H1 (cell line): ENCODE measurements around the gene RCC2. TPM values are rescaled to one million over a fixed set of nuclear protein-coding genes. Genes with fewer than 3 reads are reported as not detected.

Source experiments
- CTCF ChIA-PET: fragments of 300-600 bp; sonication (Branson Sonifier 250); formaldehyde crosslinking; loops from one replicate; lab custom pipeline; 2021; ENCODE audit not compliant: partially characterized antibody; lab: Charles Lee
- POLR2A ChIA-PET: fragments of 300-600 bp; sonication (Branson Sonifier 250); formaldehyde crosslinking; loops from one replicate; lab custom pipeline; 2021; ENCODE audit warnings: inconsistent platforms; ENCODE audit not compliant: partially characterized antibody; lab: Charles Lee
- DNase-seq, 2 experiments: peaks; one replicate each; pipeline versions ENCODE4 v3.0.0 to v3.0.0-alpha.2; 2010 to 2022; ENCODE audit warnings: low spot score in 2 of 2, low read depth in 1 of 2, mixed read lengths in 1 of 2
- FAIRE-seq: peaks from 2 replicates; lab custom pipeline; 2011; peaks lifted over from hg19 to GRCh38; lab: Jason Lieb, UNC
- H2AFZ ChIP-seq: 2 replicates; pipeline ENCODE4 v1.8.1; 2012; ENCODE audit warnings: low read length, inconsistent platforms
- H2AK5ac ChIP-seq: 2 replicates; pipeline ENCODE4 v1.6.1; 2013; ENCODE audit warnings: low read depth, low read length
- H2BK120ac ChIP-seq: replicated peaks from 2 replicates; pipeline ENCODE3; 2013; ENCODE audit warnings: low read depth, low read length, inconsistent platforms
- H2BK12ac ChIP-seq: 2 replicates; pipeline ENCODE4 v1.6.1; 2013; ENCODE audit warnings: low read depth, low read length
- H2BK15ac ChIP-seq: 2 replicates; pipeline ENCODE4 v1.6.1; 2013; ENCODE audit warnings: low read length
- H2BK20ac ChIP-seq: 2 replicates; pipeline ENCODE4 v1.6.1; 2013; ENCODE audit warnings: low read length
- H2BK5ac ChIP-seq: 2 replicates; pipeline ENCODE4 v1.6.1; 2013; ENCODE audit warnings: low read depth, low read length
- H3K14ac ChIP-seq: 2 replicates; pipeline ENCODE4 v1.6.1; 2013; ENCODE audit warnings: inconsistent platforms; ENCODE audit not compliant: insufficient read length
- H3K18ac ChIP-seq: 2 replicates; pipeline ENCODE4 v1.6.1; 2013; ENCODE audit warnings: low read length; ENCODE audit errors: extremely low read depth
- H3K23ac ChIP-seq: 2 replicates; pipeline ENCODE4 v1.6.1; 2013; ENCODE audit warnings: inconsistent platforms; ENCODE audit not compliant: insufficient read length
- H3K23me2 ChIP-seq: 2 replicates; pipeline ENCODE4 v1.6.1; 2013; ENCODE audit warnings: low read depth, low read length
- H3K27ac ChIP-seq: 2 replicates; pipeline ENCODE4 v1.6.1; 2011; ENCODE audit warnings: low read depth, low read length, inconsistent platforms
- H3K27me3 ChIP-seq, 4 experiments: replicated peaks in 1 of 4; 1 replicate in 1 of 4; 2 replicates in 3 of 4; pipeline versions ENCODE4 v1.6.1 to v1.8.1; 2011 to 2013; ENCODE audit warnings: low read length in 3 of 4, mild to moderate bottlenecking in 3 of 4, inconsistent platforms in 2 of 4, mixed read lengths in 2 of 4, moderate library complexity in 1 of 4; ENCODE audit not compliant: control insufficient read depth in 3 of 4, insufficient read depth in 3 of 4; ENCODE audit errors: extremely low read depth in 1 of 4
- H3K36me3 ChIP-seq, 4 experiments: 2 replicates each; pipeline versions ENCODE4 v1.6.1 to v1.8.1; 2011 to 2013; ENCODE audit warnings: mild to moderate bottlenecking in 4 of 4, low read length in 3 of 4, moderate library complexity in 2 of 4, control low read depth in 1 of 4, inconsistent platforms in 1 of 4; ENCODE audit not compliant: insufficient read depth in 4 of 4, control insufficient read depth in 2 of 4
- H3K4ac ChIP-seq: replicated peaks from 2 replicates; pipeline ENCODE3; 2013; ENCODE audit warnings: low read length, low read depth, mixed read lengths, inconsistent platforms; ENCODE audit not compliant: insufficient read length
- H3K4me1 ChIP-seq, 4 experiments: replicated peaks in 1 of 4; 1 replicate in 1 of 4; 2 replicates in 3 of 4; pipeline versions ENCODE4 v1.6.1 to v1.8.1; 2011 to 2013; ENCODE audit warnings: low read length in 3 of 4, inconsistent platforms in 2 of 4, mixed read lengths in 1 of 4; ENCODE audit not compliant: insufficient read depth in 4 of 4, control insufficient read depth in 3 of 4
- H3K4me2 ChIP-seq, 2 experiments: 2 replicates each; pipeline versions ENCODE4 v1.6.1 to v1.8.1; 2011 to 2013; ENCODE audit warnings: low read depth in 2 of 2, low read length in 2 of 2, control low read depth in 1 of 2, inconsistent platforms in 1 of 2, mild to moderate bottlenecking in 1 of 2; ENCODE audit not compliant: insufficient read depth in 1 of 2
- H3K4me3 ChIP-seq, 4 experiments: fragments of 200-600, 300-600 bp in 1 of 4; sonication (generic), shearing (Covaris generic), sonication (Bioruptor Twin) in 1 of 4; 2 replicates each; pipeline versions ENCODE4 v1.5.1 to v1.8.1; 2011 to 2016; ENCODE audit warnings: low read length in 4 of 4, low read depth in 3 of 4, control low read depth in 2 of 4, inconsistent platforms in 2 of 4, mild to moderate bottlenecking in 2 of 4, mixed read lengths in 1 of 4, moderate library complexity in 1 of 4; ENCODE audit not compliant: insufficient read depth in 2 of 4; ENCODE audit errors: extremely low read depth in 1 of 4
- H3K56ac ChIP-seq: replicated peaks from 2 replicates; pipeline ENCODE3; 2013; ENCODE audit warnings: low read depth, mild to moderate bottlenecking, mixed read lengths, low read length, inconsistent platforms; ENCODE audit not compliant: insufficient read length
- H3K79me1 ChIP-seq: 2 replicates; pipeline ENCODE4 v1.6.1; 2013; ENCODE audit warnings: low read depth, low read length, control low read depth
- H3K79me2 ChIP-seq, 2 experiments: 2 replicates each; pipeline versions ENCODE4 v1.6.1 to v1.8.1; 2012 to 2013; ENCODE audit warnings: low read length in 2 of 2, mild to moderate bottlenecking in 2 of 2, inconsistent platforms in 1 of 2; ENCODE audit not compliant: insufficient read depth in 2 of 2, control insufficient read depth in 1 of 2
- H3K9ac ChIP-seq, 4 experiments: replicated peaks in 1 of 4; 1 replicate in 1 of 4; 2 replicates in 3 of 4; pipeline versions ENCODE4 v1.6.1 to v1.8.1; 2011 to 2013; ENCODE audit warnings: low read depth in 3 of 4, low read length in 3 of 4, control low read depth in 2 of 4, mild to moderate bottlenecking in 2 of 4, moderate library complexity in 2 of 4, inconsistent platforms in 1 of 4; ENCODE audit errors: extremely low read depth in 1 of 4
- H3K9me3 ChIP-seq, 2 experiments: 2 replicates each; pipeline versions ENCODE4 v1.6.1 to v1.8.1; 2012 to 2013; ENCODE audit warnings: mild to moderate bottlenecking in 2 of 2, moderate library complexity in 2 of 2, control low read depth in 1 of 2, inconsistent platforms in 1 of 2, low read depth in 1 of 2, low read length in 1 of 2, mixed read lengths in 1 of 2; ENCODE audit not compliant: insufficient read depth in 2 of 2
- H4K20me1 ChIP-seq, 2 experiments: replicated peaks in 1 of 2; 2 replicates each; pipeline versions ENCODE3 to v1.8.1; 2011 to 2013; ENCODE audit warnings: inconsistent platforms in 2 of 2, low read length in 2 of 2, mild to moderate bottlenecking in 1 of 2; ENCODE audit not compliant: insufficient read depth in 2 of 2, control insufficient read depth in 1 of 2
- H4K5ac ChIP-seq: 2 replicates; pipeline ENCODE4 v1.6.1; 2013; ENCODE audit warnings: low read length, low read depth, mixed read lengths, inconsistent platforms; ENCODE audit not compliant: insufficient read length
- H4K8ac ChIP-seq: 2 replicates; pipeline ENCODE4 v1.8.0; 2013; ENCODE audit warnings: mild to moderate bottlenecking, moderate library complexity, low read length, inconsistent platforms; ENCODE audit not compliant: insufficient read depth; ENCODE audit errors: extremely low read depth
- H4K91ac ChIP-seq: replicated peaks from 2 replicates; pipeline ENCODE3; 2013; ENCODE audit warnings: low read length, mixed read lengths, inconsistent platforms; ENCODE audit not compliant: insufficient read length
- E2F6 ChIP-seq: IDR thresholded peaks from 2 replicates; pipeline ENCODE4 v1.6.1; 2012; ENCODE audit warnings: inconsistent platforms
- KDM5A ChIP-seq: fragments of 200-600 bp; IDR thresholded peaks from 2 replicates; pipeline ENCODE4 v1.7.1; 2012; ENCODE audit warnings: mild to moderate bottlenecking, low read length, inconsistent platforms, mixed read lengths
- WGBS, 2 experiments: shearing (Covaris generic) in 1 of 2; methylation state at CpG; one replicate each; pipeline versions ENCODE4 v1.1.6 to v1.1.7; 2013 to 2015; ENCODE audit warnings: low lambda C conversion rate in 2 of 2, mixed read lengths in 2 of 2, inconsistent platforms in 1 of 2, low coverage in 1 of 2, missing lambda C conversion rate in 1 of 2; ENCODE audit not compliant: insufficient replicate concordance in 2 of 2, insufficient coverage in 1 of 2, insufficient read length in 1 of 2; ENCODE audit errors: extremely low coverage in 1 of 2, missing lambda C conversion rate in 1 of 2; 5-methylcytosine and 5-hydroxymethylcytosine counted together
- polyA plus RNA-seq, 7 experiments: library from polyadenylated mRNA; depleted of rRNA in 3 of 7; stranded (reverse) in 5 of 7; unstranded in 2 of 7; fragments of >200 nt in 5 of 7; fragments of 200-250 nt in 2 of 7; gene quantifications; 1 replicate in 5 of 7; 2 replicates in 1 of 7; 4 replicates in 1 of 7; pipeline versions ENCODE4 v1.2.1 to v1.2.3, GENCODE V29; 2011 to 2013; ENCODE audit warnings: missing spikeins in 2 of 7, mixed read lengths in 2 of 7
- total RNA-seq: library from RNA; stranded (reverse); fragmentation: NEBNext Ultra II Directional; extraction: Animal tissue kit (Norgen Biotek cat#: 25700); gene quantifications from 2 replicates; pipeline ENCODE4 v1.2.1, GENCODE V29; 2021

The RCC2 gene
- total and polyA plus RNA-seq, 2 of the 8 experiments (the other 6 are each of a cell fraction or from before 2014, with no cell fraction given), result 229 to 455 TPM

- H3K27ac ChIP-seq, result no peak overlapping the region
- H3K79me1 ChIP-seq, result no peaks in the 10 kb centered on the region
- H3K4me3 ChIP-seq, result no peak overlapping the region
- H2BK120ac ChIP-seq, result no peak overlapping the region
- no peak overlapping the region for H2AK5ac ChIP-seq
- no peak overlapping the region for H3K23ac ChIP-seq
- H3K18ac ChIP-seq, result no peak overlapping the region
- H4K5ac ChIP-seq, result no peak overlapping the region
- no peaks in the 10 kb centered on the region for H3K23me2 ChIP-seq
- peak overlapping the region; percentile 8 for H3K4ac ChIP-seq
- H2BK5ac ChIP-seq, result no peak overlapping the region
- ChIA-PET POLR2A (interaction anchor here (1.3 to 9.7 kb wide), 3 partner anchors 11 to 29 kb away, joined by 3 to 155 read pairs (median 19); partner anchors contain the start of gene RCC2), CTCF (interaction anchor here (0.6 to 3.3 kb wide), 10 partner anchors 9 to 359 kb away, joined by 3 to 23 read pairs (median 5); no protein-coding TSS in a partner anchor)
- WGBS, 2 experiments, result 73% methylated on average over 4 of the region's 6 CpGs; no CpG with 5 or more reads in 1 of the 2 experiments
- no peak overlapping the region for H2BK12ac ChIP-seq
- H4K91ac ChIP-seq, result no peak overlapping the region
- no peaks in the 10 kb centered on the region for H3K36me3 ChIP-seq
- H3K4me2 ChIP-seq, result no peak overlapping the region
- H3K9ac ChIP-seq, result no peak overlapping the region
- H3K56ac ChIP-seq, result no peak overlapping the region
- no peak overlapping the region for H2AFZ ChIP-seq
- FAIRE-seq (no peak), DNase-seq (no peak)
- H3K79me2 ChIP-seq, result no peaks in the 10 kb centered on the region
- TF ChIP-seq E2F6 (peak; percentile 54; the same call in 1 of the 2 replicates), KDM5A (no peak)
- H3K14ac ChIP-seq, result no peak overlapping the region
- H3K9me3 ChIP-seq, result no peaks in the 10 kb centered on the region
- H2BK20ac ChIP-seq, result no peak overlapping the region
- peaks cover 5 to 14% (median 6%) of the 10 kb centered on the region in 4 experiments for H3K4me1 ChIP-seq
- no peak overlapping the region for H2BK15ac ChIP-seq
- no peak overlapping the region for H4K8ac ChIP-seq
- H3K27me3 ChIP-seq, result no peaks in the 10 kb centered on the region
- no peaks in the 10 kb centered on the region for H4K20me1 ChIP-seq
Observed at GRCh38 chr1:17466359-17466758, 26.9 kb upstream of the RCC2 start.
